HCT116 (cell line): Measurements from ENCODE around the gene TSKU.
"Not testable (repeated sequence)": the region's sequence is repeated elsewhere in the genome, so short reads cannot be mapped to it uniquely, and the experiment has no call there.

ENCODE experiments used
- CEBPB ChIP-seq: IDR thresholded peaks from 2 replicates; pipeline ENCODE4 v1.6.1; 2012; ENCODE audit warnings: low read depth
- EZH2 ChIP-seq: fragments of 200-600 bp; sonication (generic); IDR thresholded peaks from 2 replicates; pipeline ENCODE4 v1.6.1; 2017; ENCODE audit warnings: antibody characterized with exemption, mixed run types
- POLR2A ChIP-seq: IDR thresholded peaks from 2 replicates; pipeline ENCODE4 v1.7.0; 2011; ENCODE audit warnings: borderline replicate concordance; ENCODE audit not compliant: insufficient read depth, insufficient read length; ENCODE audit errors: extremely low read depth
- TF ChIP-seq, protein P1 (sequence below), 3 experiments: fragments of 200-600 bp in 1 of 3; sonication (generic) in 1 of 3; IDR thresholded peaks in 2 of 3; conservative IDR thresholded peaks in 1 of 3; 2 replicates each; pipeline ENCODE4 v1.5.1; 2012 to 2017; ENCODE audit warnings: low read depth in 2 of 3, low read length in 2 of 3, antibody characterized with exemption in 1 of 3, borderline replicate concordance in 1 of 3, control low read depth in 1 of 3, mild to moderate bottlenecking in 1 of 3, mixed read lengths in 1 of 3, mixed run types in 1 of 3, moderate library complexity in 1 of 3; ENCODE audit not compliant: insufficient read depth in 1 of 3

GRCh38 chr11:76821396-76821795 lies 38.2 kb downstream of the TSKU start:
- not testable (repeated sequence) for TF ChIP-seq EZH2, POLR2A, CEBPB
- TF ChIP-seq, protein P1, sequence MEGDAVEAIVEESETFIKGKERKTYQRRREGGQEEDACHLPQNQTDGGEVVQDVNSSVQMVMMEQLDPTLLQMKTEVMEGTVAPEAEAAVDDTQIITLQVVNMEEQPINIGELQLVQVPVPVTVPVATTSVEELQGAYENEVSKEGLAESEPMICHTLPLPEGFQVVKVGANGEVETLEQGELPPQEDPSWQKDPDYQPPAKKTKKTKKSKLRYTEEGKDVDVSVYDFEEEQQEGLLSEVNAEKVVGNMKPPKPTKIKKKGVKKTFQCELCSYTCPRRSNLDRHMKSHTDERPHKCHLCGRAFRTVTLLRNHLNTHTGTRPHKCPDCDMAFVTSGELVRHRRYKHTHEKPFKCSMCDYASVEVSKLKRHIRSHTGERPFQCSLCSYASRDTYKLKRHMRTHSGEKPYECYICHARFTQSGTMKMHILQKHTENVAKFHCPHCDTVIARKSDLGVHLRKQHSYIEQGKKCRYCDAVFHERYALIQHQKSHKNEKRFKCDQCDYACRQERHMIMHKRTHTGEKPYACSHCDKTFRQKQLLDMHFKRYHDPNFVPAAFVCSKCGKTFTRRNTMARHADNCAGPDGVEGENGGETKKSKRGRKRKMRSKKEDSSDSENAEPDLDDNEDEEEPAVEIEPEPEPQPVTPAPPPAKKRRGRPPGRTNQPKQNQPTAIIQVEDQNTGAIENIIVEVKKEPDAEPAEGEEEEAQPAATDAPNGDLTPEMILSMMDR (IDR thresholded peaks at IDR 0.05 in 2 of 3, conservative IDR thresholded peaks at IDR 0.05 in 1 of 3; ENCODE audit: borderline replicate concordance in 1 of 3, insufficient read depth in 1 of 3, low read depth in 2 of 3, low read length in 2 of 3): not testable (repeated sequence)
